Renal pelvis (tissue), 4 donors: ENCODE data around the gene LY6G5C. TPM values are rescaled to one million over a fixed set of nuclear protein-coding genes. Genes with fewer than 3 reads are reported as not detected.

Experiments
- DNase-seq: peaks from one replicate; pipeline ENCODE4 v3.0.0-alpha.2; 2013
- polyA plus RNA-seq, 3 donors: library from polyadenylated mRNA; unstranded; fragments of 120-200 nt; gene quantifications; one replicate each; pipeline ENCODE4 v1.2.1, GENCODE V29; 2013; ENCODE audit not compliant: insufficient read length in 3 of 3

The LY6G5C gene
- polyA plus RNA-seq, 3 donors, result 2.6 to 4.3 (median 3.6) TPM

- no peak for DNase-seq
These were observed 37.9 kb downstream of the LY6G5C start for GRCh38 chr6:31642798-31643570.

GRCh38 chr6:31641370-31641769 lies 39.5 kb downstream of the LY6G5C start:
- no peak for DNase-seq

- DNase-seq, result no peak
These were observed 40.3 kb downstream of the LY6G5C start for GRCh38 chr6:31640612-31641011.

GRCh38 chr6:31639449-31639861 lies 41.4 kb downstream of the LY6G5C start:
- DNase-seq, result no peak

GRCh38 chr6:31639043-31639442 lies 41.8 kb downstream of the LY6G5C start:
- DNase-seq, result no peak

- DNase-seq, result no peak
These were observed 43.9 kb downstream of the LY6G5C start for GRCh38 chr6:31636698-31637596.

- DNase-seq, result no peak
These were observed 45.8 kb downstream of the LY6G5C start for GRCh38 chr6:31634969-31635575.

GRCh38 chr6:31634131-31634530 lies 46.7 kb downstream of the LY6G5C start:
- DNase-seq, result no peak

GRCh38 chr6:31633447-31633846 lies 47.4 kb downstream of the LY6G5C start:
- DNase-seq, result no peak

GRCh38 chr6:31632279-31632946 lies 48.5 kb downstream of the LY6G5C start:
- DNase-seq, result no peak

GRCh38 chr6:31631681-31632278 lies 49.1 kb downstream of the LY6G5C start:
- DNase-seq, result no peak

GRCh38 chr6:31631209-31631608 lies 49.7 kb downstream of the LY6G5C start:
- no peak for DNase-seq

- DNase-seq, result no peak
These were observed 50.5 kb downstream of the LY6G5C start for GRCh38 chr6:31630177-31630934.

- no peak for DNase-seq
These were observed 51.9 kb downstream of the LY6G5C start for GRCh38 chr6:31629014-31629413.

- no peak for DNase-seq
These were observed 53.1 kb downstream of the LY6G5C start for GRCh38 chr6:31627690-31628287.

- no peak for DNase-seq
These were observed 53.9 kb downstream of the LY6G5C start for GRCh38 chr6:31626952-31627351.
